Esophagus muscularis mucosa (tissue), 4 donors: ENCODE results near the gene UGT1A10. TPM values are rescaled to one million over a fixed set of nuclear protein-coding genes. Genes with fewer than 3 reads are reported as not detected.
"Not testable (repeated sequence)": the region's sequence is repeated elsewhere in the genome, so short reads cannot be mapped to it uniquely, and the experiment has no call there.

Source experiments
- DNase-seq: peaks from one replicate; pipeline ENCODE4 v3.0.0-alpha.2; 2017; ENCODE audit errors: extremely low spot score
- H3K27ac ChIP-seq, 4 donors: fragments of 200-600 bp; sonication (generic); replicated peaks in 1 of 4; 1 replicate in 3 of 4; 2 replicates in 1 of 4; pipeline ENCODE4 v1.5.1; 2016 to 2019; ENCODE audit warnings: mild to moderate bottlenecking in 1 of 4
- H3K27me3 ChIP-seq, 4 donors: fragments of 200-600 bp; sonication (generic); one replicate each; pipeline versions ENCODE4 v1.5.1 to v1.6.0; 2016 to 2019
- H3K36me3 ChIP-seq, 4 donors: fragments of 200-600 bp; sonication (generic); one replicate each; pipeline ENCODE4 v1.5.1; 2016 to 2019
- H3K4me1 ChIP-seq, 4 donors: fragments of 200-600 bp; sonication (generic); one replicate each; pipeline ENCODE4 v1.5.1; 2016 to 2019
- H3K4me3 ChIP-seq, 4 donors: fragments of 200-600 bp; sonication (generic); 1 replicate in 2 of 4; 2 replicates in 2 of 4; pipeline ENCODE4 v1.5.1; 2016 to 2019; ENCODE audit warnings: mild to moderate bottlenecking in 4 of 4, moderate library complexity in 1 of 4
- H3K9me3 ChIP-seq, 4 donors: fragments of 200-600 bp; sonication (generic); 1 replicate in 3 of 4; 2 replicates in 1 of 4; pipeline ENCODE4 v1.5.1; 2016 to 2019
- CTCF ChIP-seq, 3 experiments: fragments of 200-600 bp in 2 of 3; fragments of 450-650 bp in 1 of 3; sonication (generic) in 2 of 3; IDR thresholded peaks; one replicate each; pipeline ENCODE4 v1.5.1; 2017 to 2019; ENCODE audit warnings: antibody characterized with exemption in 3 of 3, mild to moderate bottlenecking in 2 of 3, moderate library complexity in 1 of 3
- EP300 ChIP-seq: sonication (generic); formaldehyde crosslinking; IDR thresholded peaks from one replicate; pipeline ENCODE4 v1.6.1; 2017; ENCODE audit warnings: antibody characterized with exemption
- POLR2A ChIP-seq: fragments of 450-650 bp; IDR thresholded peaks from one replicate; pipeline ENCODE4 v1.6.1; 2017; ENCODE audit warnings: antibody characterized with exemption, moderate library complexity, mild to moderate bottlenecking, low read depth
- POLR2AphosphoS5 ChIP-seq, 2 donors: sonication (generic); formaldehyde crosslinking; IDR thresholded peaks; one replicate each; pipeline ENCODE4 v1.6.1; 2017; ENCODE audit warnings: antibody characterized with exemption in 2 of 2
- WGBS: methylation state at CpG from one replicate; pipeline ENCODE4 v1.1.5; 2018; 5-methylcytosine and 5-hydroxymethylcytosine counted together
- intact Hi-C: fragments of 100-400 bp; cut with DNase I; formaldehyde crosslinking; loops from one replicate; pipeline ENCODE4 v1.15.1; 2023
- total RNA-seq, 4 donors: library from RNA; depleted of rRNA; stranded (reverse); fragments of >200 nt; gene quantifications; one replicate each; pipeline versions ENCODE4 v1.1.0 to v1.2.1, GENCODE V29; 2016

The UGT1A10 gene
- total RNA-seq, result not detected

GRCh38 chr2:233636306-233636705 is at the start of gene UGT1A10:
UGT1A10 (plus strand) TSS chr2:233636448; CDS start chr2:233636523, 75 bp downstream.
- H3K27me3 ChIP-seq, H3K36me3 ChIP-seq, H3K9me3 ChIP-seq, H3K4me1 ChIP-seq, H3K27ac ChIP-seq, H3K4me3 ChIP-seq, DNase-seq, intact Hi-C loops: not testable (repeated sequence)
- WGBS, result 79% methylated on average over 8 of the region's 10 CpGs

GRCh38 chr2:233588400-233588799 is 47.8 kb upstream of the UGT1A10 start:
- TF ChIP-seq CTCF (IDR thresholded peaks at IDR 0.05) (no peak), POLR2A (no peak), EP300 (no peak), POLR2AphosphoS5 (IDR thresholded peaks at IDR 0.05) (no peak)
- DNase-seq, result no peak
- Histone ChIP-seq H3K4me1 (no peaks in the 10 kb centered on the region), H3K27me3 (peaks cover 0 to 20% (median 0%) of the 10 kb centered on the region in 4 donors), H3K9me3 (no peaks in the 10 kb centered on the region), H3K36me3 (no peaks in the 10 kb centered on the region), H3K4me3 (no peak overlapping the region), H3K27ac (no peak overlapping the region)
- intact Hi-C loops, result no loop called here
- 82% methylated on average over 2 of the region's 2 CpGs for whole genome bisulfite sequencing

- H3K4me1 ChIP-seq, H3K27me3 ChIP-seq, H3K36me3 ChIP-seq, H3K9me3 ChIP-seq, H3K27ac ChIP-seq, H3K4me3 ChIP-seq, DNase-seq, intact Hi-C loops: not testable (repeated sequence)
- WGBS, result no CpG with 5 or more reads among the region's 1 CpG
These were observed 43.5 kb upstream of the UGT1A10 start for GRCh38 chr2:233592706-233593105.

GRCh38 chr2:233593201-233593600 is 43.0 kb upstream of the UGT1A10 start:
- intact Hi-C loops, result no loop called here
- no peak overlapping the region for H3K27ac ChIP-seq
- WGBS, result 78% methylated on average over 8 of the region's 8 CpGs
- H3K27me3 ChIP-seq, result peaks cover 0 to 3% (median 0%) of the 10 kb centered on the region in 4 donors
- DNase-seq, result no peak
- H3K4me1 ChIP-seq, result no peaks in the 10 kb centered on the region
- no peak overlapping the region for H3K4me3 ChIP-seq
- TF ChIP-seq POLR2A, result no peak
- TF ChIP-seq POLR2AphosphoS5 (IDR thresholded peaks at IDR 0.05), result no peak
- TF ChIP-seq CTCF (IDR thresholded peaks at IDR 0.05), result no peak
- TF ChIP-seq EP300, result no peak
- H3K9me3 ChIP-seq, result no peaks in the 10 kb centered on the region
- H3K36me3 ChIP-seq, result no peaks in the 10 kb centered on the region

- 47% methylated on average over 1 of the region's 1 CpG for WGBS
- Histone ChIP-seq H3K4me1 (no peaks in the 10 kb centered on the region), H3K4me3 (no peak overlapping the region), H3K9me3 (no peaks in the 10 kb centered on the region), H3K36me3 (no peaks in the 10 kb centered on the region), H3K27me3 (peaks cover 0 to 6% (median 0%) of the 10 kb centered on the region in 4 donors), H3K27ac (no peak overlapping the region)
- no peak for DNase-seq
- intact Hi-C loops, result no loop called here
- no peak for TF ChIP-seq CTCF (IDR thresholded peaks at IDR 0.05)
- no peak for TF ChIP-seq POLR2AphosphoS5 (IDR thresholded peaks at IDR 0.05)
- TF ChIP-seq POLR2A, result no peak
- no peak for TF ChIP-seq EP300
These were observed 38.7 kb upstream of the UGT1A10 start for GRCh38 chr2:233597522-233597921.

- Histone ChIP-seq H3K27ac (no peak overlapping the region), H3K9me3 (no peaks in the 10 kb centered on the region), H3K4me1 (no peaks in the 10 kb centered on the region), H3K27me3 (peaks cover 0 to 9% (median 0%) of the 10 kb centered on the region in 4 donors), H3K4me3 (no peak overlapping the region), H3K36me3 (no peaks in the 10 kb centered on the region)
- intact Hi-C loops, result no loop called here
- no peak for DNase-seq
- TF ChIP-seq POLR2AphosphoS5 (IDR thresholded peaks at IDR 0.05), result no peak
- TF ChIP-seq CTCF (IDR thresholded peaks at IDR 0.05), result no peak
- TF ChIP-seq EP300, result no peak
- no peak for TF ChIP-seq POLR2A
- WGBS, result 90% methylated on average over 3 of the region's 3 CpGs
These were observed 37.3 kb upstream of the UGT1A10 start for GRCh38 chr2:233598952-233599351.
